Retina (tissue), 1 donor: ENCODE results near the gene THAP11.
"Not testable (repeated sequence)": the region's sequence is repeated elsewhere in the genome, so short reads cannot be mapped to it uniquely, and the experiment has no call there.

Experiments
- DNase-seq: peaks from one replicate; pipeline ENCODE4 v3.0.0-alpha.2; 2016

THAP11 gene

GRCh38 chr16:67864044-67864443 lies 21.9 kb downstream of the THAP11 start:
- not testable (repeated sequence) for DNase-seq

GRCh38 chr16:67864594-67864993 lies 22.5 kb downstream of the THAP11 start:
- no peak for DNase-seq

- peak; percentile 19 for DNase-seq
Observed at GRCh38 chr16:67865318-67865717, 23.2 kb downstream of the THAP11 start.

GRCh38 chr16:67868290-67868689 lies 26.2 kb downstream of the THAP11 start:
- DNase-seq = no peak

- DNase-seq = no peak
Observed at GRCh38 chr16:67869653-67870052, 27.5 kb downstream of the THAP11 start.

GRCh38 chr16:67871256-67871655 lies 29.1 kb downstream of the THAP11 start:
- DNase-seq = no peak

GRCh38 chr16:67872131-67872630 lies 30.1 kb downstream of the THAP11 start:
- DNase-seq = no peak

- DNase-seq = peak; percentile 90
Observed at GRCh38 chr16:67872631-67873434, 30.7 kb downstream of the THAP11 start, which contains the start of gene EDC4. TSS of gene EDC4 (plus strand) at chr16:67873052. CDS start at chr16:67873262, 210 bp downstream.

- no peak for DNase-seq
Observed at GRCh38 chr16:67873435-67874370, 31.6 kb downstream of the THAP11 start.

- no peak for DNase-seq
Observed at GRCh38 chr16:67874372-67874771, 32.3 kb downstream of the THAP11 start.

GRCh38 chr16:67877064-67877463 lies 34.9 kb downstream of the THAP11 start:
- no peak for DNase-seq

- no peak for DNase-seq
Observed at GRCh38 chr16:67878232-67878631, 36.1 kb downstream of the THAP11 start.

- DNase-seq = no peak
Observed at GRCh38 chr16:67878846-67879245, 36.7 kb downstream of the THAP11 start.

GRCh38 chr16:67879462-67879861 lies 37.3 kb downstream of the THAP11 start:
- DNase-seq = no peak

- no peak for DNase-seq
Observed at GRCh38 chr16:67879936-67880335, 37.8 kb downstream of the THAP11 start.

- no peak for DNase-seq
Observed at GRCh38 chr16:67880584-67880983, 38.5 kb downstream of the THAP11 start.

- DNase-seq = no peak
Observed at GRCh38 chr16:67881621-67882161, 39.6 kb downstream of the THAP11 start.

- DNase-seq = no peak
Observed at GRCh38 chr16:67882374-67883145, 40.4 kb downstream of the THAP11 start.

- DNase-seq = no peak
Observed at GRCh38 chr16:67883146-67883871, 41.2 kb downstream of the THAP11 start.

- peak; percentile 63 for DNase-seq
Observed at GRCh38 chr16:67883872-67884261, 41.7 kb downstream of the THAP11 start.

GRCh38 chr16:67884684-67885083 lies 42.6 kb downstream of the THAP11 start, which contains the start of gene NRN1L:
TSS of gene NRN1L (plus strand) at chr16:67884885. CDS start at chr16:67884904, 19 bp downstream.
- DNase-seq = peak; percentile 82

- no peak for DNase-seq
Observed at GRCh38 chr16:67885545-67885944, 43.4 kb downstream of the THAP11 start.
